ENCODE data around the gene ZDHHC14. TPM values are rescaled to one million over a fixed set of nuclear protein-coding genes. Genes with fewer than 3 reads are reported as not detected.

Gene ZDHHC14
- polyA plus RNA-seq, 2 of the 4 experiments (the other 2 are of a cell fraction): 2.2 to 2.8 TPM

DNA sequence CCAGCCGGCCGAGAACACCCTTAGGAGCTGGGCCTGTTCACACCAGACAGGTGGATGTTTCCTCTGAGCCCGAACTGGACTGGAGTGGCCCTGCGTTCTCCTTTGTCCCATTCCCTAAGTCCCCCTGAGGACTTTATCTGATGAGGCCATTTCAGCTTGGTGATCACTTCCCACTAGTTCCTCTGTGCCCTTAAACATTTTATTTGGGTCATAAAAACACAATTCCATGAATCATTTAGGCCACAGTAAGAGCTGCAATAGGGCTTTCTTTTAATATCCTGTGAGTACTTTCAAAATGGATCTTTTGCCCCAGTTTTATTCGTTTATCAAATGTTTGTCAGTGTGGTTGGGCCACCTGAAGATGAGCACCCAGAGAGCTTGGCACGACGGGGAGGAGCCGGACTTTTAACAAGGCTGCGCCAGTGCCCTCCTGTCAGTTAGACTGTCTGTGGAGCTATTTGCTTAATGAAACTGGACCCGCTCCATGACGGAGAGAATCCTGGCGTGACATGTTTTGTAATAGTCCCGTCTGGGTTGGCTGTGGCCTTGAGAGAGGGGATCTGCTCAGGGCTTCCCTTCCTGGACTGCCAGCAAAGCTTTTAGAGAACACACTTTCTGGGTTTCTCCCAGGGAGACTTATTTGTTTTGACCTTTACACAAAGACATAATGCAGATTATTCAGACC, 53.5 kb downstream of the ZDHHC14 start:
- H3K4me3 ChIP-seq: no peak overlapping the region
- FAIRE-seq (no peak), DNase-seq (ENCODE audit: low read depth in 1 of 2, low spot score in 1 of 2) (no peak), ATAC-seq (no peak)
- TF ChIP-seq PHF8 (IDR thresholded peaks at IDR 0.05; ENCODE audit: borderline replicate concordance, low read depth) (no peak), ZC3H11A (IDR thresholded peaks at IDR 0.05) (no peak), ZSCAN20 (CRISPR knock-in tag; IDR thresholded peaks at IDR 0.05) (no peak), CBX8 (IDR thresholded peaks at IDR 0.05) (no peak), NPAS2 (CRISPR knock-in tag; IDR thresholded peaks at IDR 0.05; ENCODE audit: borderline replicate concordance) (no peak), FOSL2 (IDR thresholded peaks at IDR 0.05) (no peak), FOSL2 (CRISPR knock-in tag; IDR thresholded peaks at IDR 0.05) (no peak), SREBF2 (IDR thresholded peaks at IDR 0.05) (no peak), SMC3 (IDR thresholded peaks at IDR 0.05) (no peak), CTCF (IDR thresholded peaks at IDR 0.05) (no peak), NFE2L2 (conservative IDR thresholded peaks at IDR 0.05; ENCODE audit: low read length) (no peak), KDM1A (IDR thresholded peaks at IDR 0.05; ENCODE audit: low read depth) (no peak), MAFK (IDR thresholded peaks at IDR 0.05; ENCODE audit: partially characterized antibody) (no peak), HDAC2 (IDR thresholded peaks at IDR 0.05) (no peak), JUNB (IDR thresholded peaks at IDR 0.05) (no peak), MAX (IDR thresholded peaks at IDR 0.05) (no peak), HOXB5 (CRISPR knock-in tag; IDR thresholded peaks at IDR 0.05) (no peak), HEYL (CRISPR knock-in tag; IDR thresholded peaks at IDR 0.05) (no peak)
- TF ChIP-seq, protein P1, sequence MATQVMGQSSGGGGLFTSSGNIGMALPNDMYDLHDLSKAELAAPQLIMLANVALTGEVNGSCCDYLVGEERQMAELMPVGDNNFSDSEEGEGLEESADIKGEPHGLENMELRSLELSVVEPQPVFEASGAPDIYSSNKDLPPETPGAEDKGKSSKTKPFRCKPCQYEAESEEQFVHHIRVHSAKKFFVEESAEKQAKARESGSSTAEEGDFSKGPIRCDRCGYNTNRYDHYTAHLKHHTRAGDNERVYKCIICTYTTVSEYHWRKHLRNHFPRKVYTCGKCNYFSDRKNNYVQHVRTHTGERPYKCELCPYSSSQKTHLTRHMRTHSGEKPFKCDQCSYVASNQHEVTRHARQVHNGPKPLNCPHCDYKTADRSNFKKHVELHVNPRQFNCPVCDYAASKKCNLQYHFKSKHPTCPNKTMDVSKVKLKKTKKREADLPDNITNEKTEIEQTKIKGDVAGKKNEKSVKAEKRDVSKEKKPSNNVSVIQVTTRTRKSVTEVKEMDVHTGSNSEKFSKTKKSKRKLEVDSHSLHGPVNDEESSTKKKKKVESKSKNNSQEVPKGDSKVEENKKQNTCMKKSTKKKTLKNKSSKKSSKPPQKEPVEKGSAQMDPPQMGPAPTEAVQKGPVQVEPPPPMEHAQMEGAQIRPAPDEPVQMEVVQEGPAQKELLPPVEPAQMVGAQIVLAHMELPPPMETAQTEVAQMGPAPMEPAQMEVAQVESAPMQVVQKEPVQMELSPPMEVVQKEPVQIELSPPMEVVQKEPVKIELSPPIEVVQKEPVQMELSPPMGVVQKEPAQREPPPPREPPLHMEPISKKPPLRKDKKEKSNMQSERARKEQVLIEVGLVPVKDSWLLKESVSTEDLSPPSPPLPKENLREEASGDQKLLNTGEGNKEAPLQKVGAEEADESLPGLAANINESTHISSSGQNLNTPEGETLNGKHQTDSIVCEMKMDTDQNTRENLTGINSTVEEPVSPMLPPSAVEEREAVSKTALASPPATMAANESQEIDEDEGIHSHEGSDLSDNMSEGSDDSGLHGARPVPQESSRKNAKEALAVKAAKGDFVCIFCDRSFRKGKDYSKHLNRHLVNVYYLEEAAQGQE (IDR thresholded peaks at IDR 0.05): no peak
- ChIA-PET POLR2A (no interaction called here), CTCF (interaction anchor here (1.2 kb wide), 1 partner anchor 13 kb away, joined by 3 read pairs; no protein-coding TSS in a partner anchor)
- H3K9me3 ChIP-seq: no peaks in the 10 kb centered on the region
- WGBS (ENCODE audit: missing lambda C conversion rate): 84% methylated on average over 12 of the region's 13 CpGs
- no peak overlapping the region for H3K27ac ChIP-seq
- no peak overlapping the region for H3K4me2 ChIP-seq
- no peaks in the 10 kb centered on the region for H3K4me1 ChIP-seq

DNA sequence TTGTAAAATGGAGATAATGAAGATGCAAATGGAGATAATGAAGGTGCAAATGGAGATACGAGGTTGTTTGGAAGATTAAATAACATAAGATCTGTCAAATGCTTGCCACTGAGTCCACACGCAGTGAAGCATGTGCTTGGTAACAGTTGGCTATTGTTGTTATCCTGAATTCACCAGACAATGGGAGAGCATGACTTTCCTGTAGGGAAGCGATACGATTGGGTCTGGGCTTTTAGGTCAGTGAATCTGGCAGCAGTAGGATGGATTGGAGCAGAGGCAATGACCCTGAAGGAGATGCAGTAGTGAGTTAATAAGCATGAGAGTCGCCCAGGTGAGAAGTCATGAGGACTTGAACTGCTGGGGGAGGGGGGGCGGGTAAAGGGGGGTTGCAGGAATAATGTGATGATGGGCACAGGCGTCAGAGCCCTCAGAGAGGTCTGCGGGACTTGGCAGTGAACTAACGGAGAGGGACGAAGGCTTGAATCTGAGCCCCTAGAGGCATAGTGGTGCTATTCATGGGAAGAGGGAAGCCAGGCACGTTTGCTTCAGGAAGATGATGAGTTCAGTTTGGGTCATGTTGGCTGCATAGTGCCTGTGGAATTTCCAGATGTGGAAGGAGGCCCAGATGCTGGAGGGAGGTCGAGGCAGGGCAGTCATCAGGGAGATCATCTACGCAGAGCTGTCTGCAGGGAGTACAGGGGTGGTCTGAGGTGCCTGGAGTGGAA, 55.4 kb downstream of the ZDHHC14 start:
- Histone ChIP-seq H3K4me3 (no peak overlapping the region), H3K4me2 (no peak overlapping the region), H3K9me3 (no peaks in the 10 kb centered on the region), H3K27ac (no peak overlapping the region), H3K4me1 (no peaks in the 10 kb centered on the region)
- ATAC-seq (no peak), FAIRE-seq (no peak), DNase-seq (ENCODE audit: low read depth in 1 of 2, low spot score in 1 of 2) (no peak)
- POLR2A ChIA-PET: no interaction called here
- 75% methylated on average over 12 of the region's 13 CpGs for WGBS (ENCODE audit: missing lambda C conversion rate)
- CTCF ChIA-PET: no interaction called here
- TF ChIP-seq, protein P2, sequence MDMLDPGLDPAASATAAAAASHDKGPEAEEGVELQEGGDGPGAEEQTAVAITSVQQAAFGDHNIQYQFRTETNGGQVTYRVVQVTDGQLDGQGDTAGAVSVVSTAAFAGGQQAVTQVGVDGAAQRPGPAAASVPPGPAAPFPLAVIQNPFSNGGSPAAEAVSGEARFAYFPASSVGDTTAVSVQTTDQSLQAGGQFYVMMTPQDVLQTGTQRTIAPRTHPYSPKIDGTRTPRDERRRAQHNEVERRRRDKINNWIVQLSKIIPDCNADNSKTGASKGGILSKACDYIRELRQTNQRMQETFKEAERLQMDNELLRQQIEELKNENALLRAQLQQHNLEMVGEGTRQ (IDR thresholded peaks at IDR 0.05): no peak
- TF ChIP-seq PHF8 (IDR thresholded peaks at IDR 0.05; ENCODE audit: borderline replicate concordance, low read depth) (no peak), TFCP2L1 (CRISPR knock-in tag; IDR thresholded peaks at IDR 0.05) (no peak), MAZ (IDR thresholded peaks at IDR 0.05; ENCODE audit: borderline replicate concordance, low read depth, low read length) (no peak), HEYL (CRISPR knock-in tag; IDR thresholded peaks at IDR 0.05) (no peak), JUNB (IDR thresholded peaks at IDR 0.05) (no peak), FOXS1 (CRISPR knock-in tag; IDR thresholded peaks at IDR 0.05) (no peak), MYC (IDR thresholded peaks at IDR 0.05; ENCODE audit: borderline replicate concordance, low read length) (no peak), ATOH8 (CRISPR knock-in tag; IDR thresholded peaks at IDR 0.05; ENCODE audit: low read depth) (no peak), HOXA7 (CRISPR knock-in tag; IDR thresholded peaks at IDR 0.05) (no peak), NPAS2 (CRISPR knock-in tag; IDR thresholded peaks at IDR 0.05; ENCODE audit: borderline replicate concordance) (no peak)
- TF ChIP-seq, protein P1 (IDR thresholded peaks at IDR 0.05): no peak

Measured in A549 (cell line).